ENCODE results near the gene CDK8.

The CDK8 gene

DNA sequence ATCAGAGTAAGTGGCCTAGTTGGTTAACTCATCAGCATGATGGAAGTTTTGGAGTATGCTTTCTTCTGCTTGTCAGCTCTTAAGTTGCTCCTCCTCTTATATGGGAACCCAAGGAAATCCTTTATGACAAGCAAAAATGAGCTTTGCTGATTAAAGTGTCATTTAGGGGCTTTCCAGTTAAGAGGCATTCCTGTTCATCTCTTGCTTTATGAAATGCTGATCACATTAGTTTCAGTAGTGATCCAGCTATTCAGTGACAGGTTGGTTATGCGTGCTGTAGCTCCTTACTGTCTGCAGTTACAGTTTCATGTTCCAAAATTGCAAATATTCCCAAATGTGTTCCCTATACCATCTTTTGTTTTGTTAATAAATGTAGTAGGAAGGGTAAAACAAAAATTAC, 146.6 kb downstream of the CDK8 start:
- DNase-seq, result no peak

DNA sequence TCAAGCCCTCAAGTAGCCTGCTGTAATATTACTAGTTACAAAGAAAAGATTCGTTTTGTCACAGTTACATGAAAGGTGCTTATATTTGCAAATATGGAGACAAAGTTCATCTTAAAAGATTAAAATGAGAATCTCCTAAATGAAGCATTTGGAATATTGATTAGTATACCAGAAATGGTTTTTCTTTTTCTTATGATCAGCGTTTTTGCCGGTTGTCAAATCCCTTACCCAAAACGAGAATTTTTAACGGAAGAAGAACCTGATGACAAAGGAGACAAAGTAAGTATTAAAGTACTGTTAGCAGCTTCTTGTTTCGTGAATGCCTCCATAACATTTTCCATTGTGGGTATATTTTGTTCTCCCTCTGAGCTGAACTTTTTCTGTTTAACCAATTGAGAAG, 147.1 kb downstream of the CDK8 start:
- no peak for DNase-seq

DNA sequence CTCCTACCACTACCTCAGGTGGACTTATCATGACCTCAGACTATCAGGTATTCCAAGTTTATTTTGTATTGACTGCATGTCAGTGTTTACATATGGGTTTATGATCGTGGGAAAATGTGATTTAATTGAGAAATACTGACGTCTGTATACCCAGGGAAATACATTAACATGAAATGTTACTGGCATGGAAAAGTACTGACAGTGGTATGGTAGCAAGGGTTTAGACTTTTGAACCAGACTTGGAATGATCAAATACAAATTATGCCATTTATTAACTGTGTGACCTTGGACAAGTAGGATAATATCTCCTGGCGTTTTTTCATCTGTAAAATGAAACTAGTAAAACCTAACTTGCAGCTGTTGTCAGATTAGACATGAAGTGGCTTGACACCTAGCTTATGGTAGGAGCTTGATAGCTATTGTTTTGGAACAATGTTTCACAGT, 147.7 kb downstream of the CDK8 start:
- DNase-seq, result no peak

GRCh38 chr13:26406791-26407190, 152.9 kb downstream of the CDK8 start:
- no peak for DNase-seq

GRCh38 chr13:26411206-26411605, 157.3 kb downstream of the CDK8 start:
- no peak for DNase-seq

- no peak for DNase-seq
Measured at GRCh38 chr13:26412263-26412662, 158.3 kb downstream of the CDK8 start.

DNA sequence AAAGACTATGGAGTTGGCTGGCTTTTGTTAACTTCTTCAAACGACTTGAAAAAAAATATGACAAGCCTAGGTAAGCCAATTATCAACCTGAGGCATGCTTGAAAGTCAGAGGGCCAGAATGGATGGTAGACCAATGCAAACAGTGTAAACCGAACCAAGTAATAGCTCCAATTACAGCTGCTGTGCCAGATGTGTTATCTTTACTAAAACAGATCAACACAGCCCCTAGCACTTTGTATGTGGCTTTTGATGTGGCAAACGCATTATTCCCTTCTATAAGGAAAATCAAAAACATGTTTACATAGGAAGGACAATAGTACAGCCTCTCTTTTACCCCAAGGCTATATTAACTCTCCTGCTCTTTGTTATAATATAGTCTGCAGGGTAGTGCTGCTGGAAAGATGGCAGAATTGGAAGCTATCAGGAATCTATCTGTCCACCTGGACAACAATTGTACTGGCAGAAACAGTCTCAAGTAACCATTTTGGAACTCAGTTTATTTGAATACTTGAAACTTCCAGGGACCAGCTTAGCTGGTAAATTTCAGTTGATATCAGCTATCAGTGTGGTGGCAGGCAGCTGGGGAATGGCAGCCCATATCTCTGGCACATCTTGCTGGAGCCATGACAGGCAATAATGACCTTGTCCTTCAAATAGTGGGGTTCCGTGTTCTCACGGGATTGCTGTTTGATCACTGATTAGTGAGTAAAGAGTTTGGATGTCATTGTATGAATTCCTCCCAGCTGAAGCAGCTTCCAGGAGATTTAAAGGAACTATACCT, 159.2 kb downstream of the CDK8 start:
- DNase-seq, result no peak

DNA sequence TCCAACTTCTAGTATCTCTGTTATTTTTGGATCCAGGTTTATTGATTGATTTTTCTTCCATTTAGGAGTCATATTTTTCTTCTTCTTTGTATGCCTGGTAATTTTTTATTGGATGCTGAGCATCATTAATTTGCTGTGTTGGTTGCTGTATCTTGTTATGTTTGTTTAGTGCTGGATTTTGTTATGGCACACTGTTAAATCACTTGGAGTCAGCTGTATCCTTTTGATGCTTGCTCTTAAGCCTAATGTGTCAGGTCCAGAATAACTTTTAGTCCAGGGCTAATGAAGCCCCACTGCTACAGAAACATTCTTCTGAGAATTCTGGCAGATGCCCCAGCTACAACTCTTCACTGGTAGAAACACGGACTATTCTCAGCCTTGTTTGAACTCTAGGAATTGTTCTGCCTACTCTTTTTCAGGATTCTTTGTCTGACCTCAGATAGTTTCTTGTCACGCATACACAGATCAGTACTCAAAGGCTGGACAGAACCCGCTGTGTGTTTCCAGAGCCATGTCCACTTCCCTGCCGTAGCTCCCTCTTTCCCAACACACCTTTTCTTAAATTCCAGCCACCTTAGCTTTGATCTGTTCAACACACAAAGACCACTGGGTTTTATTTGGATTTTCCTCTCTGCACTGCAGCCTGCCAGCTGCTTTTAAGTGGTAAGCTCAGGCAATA, 166.5 kb downstream of the CDK8 start:
- no peak for DNase-seq

DNA sequence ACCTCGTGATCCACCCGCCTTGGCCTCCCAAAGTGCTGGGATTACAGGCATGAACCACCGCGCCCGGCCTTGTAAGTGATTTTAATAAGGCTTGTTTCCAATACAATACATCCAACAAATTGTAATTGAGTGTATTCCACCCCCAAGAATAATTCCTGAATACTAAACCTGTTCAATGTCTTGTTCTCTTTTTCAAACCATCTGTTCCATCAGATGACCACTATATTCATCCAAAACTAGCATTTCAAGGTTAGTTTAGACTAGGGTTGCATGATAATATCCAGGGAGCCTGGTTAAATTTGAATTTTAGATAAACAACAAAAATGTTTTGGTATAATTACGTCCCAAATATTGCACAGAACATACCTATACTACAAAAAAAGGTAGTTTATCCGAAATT, 168.1 kb downstream of the CDK8 start:
- no peak for DNase-seq

GRCh38 chr13:26423629-26424028, 169.7 kb downstream of the CDK8 start:
- DNase-seq, result no peak

GRCh38 chr13:26424181-26424580, 170.3 kb downstream of the CDK8 start:
- no peak for DNase-seq

DNA sequence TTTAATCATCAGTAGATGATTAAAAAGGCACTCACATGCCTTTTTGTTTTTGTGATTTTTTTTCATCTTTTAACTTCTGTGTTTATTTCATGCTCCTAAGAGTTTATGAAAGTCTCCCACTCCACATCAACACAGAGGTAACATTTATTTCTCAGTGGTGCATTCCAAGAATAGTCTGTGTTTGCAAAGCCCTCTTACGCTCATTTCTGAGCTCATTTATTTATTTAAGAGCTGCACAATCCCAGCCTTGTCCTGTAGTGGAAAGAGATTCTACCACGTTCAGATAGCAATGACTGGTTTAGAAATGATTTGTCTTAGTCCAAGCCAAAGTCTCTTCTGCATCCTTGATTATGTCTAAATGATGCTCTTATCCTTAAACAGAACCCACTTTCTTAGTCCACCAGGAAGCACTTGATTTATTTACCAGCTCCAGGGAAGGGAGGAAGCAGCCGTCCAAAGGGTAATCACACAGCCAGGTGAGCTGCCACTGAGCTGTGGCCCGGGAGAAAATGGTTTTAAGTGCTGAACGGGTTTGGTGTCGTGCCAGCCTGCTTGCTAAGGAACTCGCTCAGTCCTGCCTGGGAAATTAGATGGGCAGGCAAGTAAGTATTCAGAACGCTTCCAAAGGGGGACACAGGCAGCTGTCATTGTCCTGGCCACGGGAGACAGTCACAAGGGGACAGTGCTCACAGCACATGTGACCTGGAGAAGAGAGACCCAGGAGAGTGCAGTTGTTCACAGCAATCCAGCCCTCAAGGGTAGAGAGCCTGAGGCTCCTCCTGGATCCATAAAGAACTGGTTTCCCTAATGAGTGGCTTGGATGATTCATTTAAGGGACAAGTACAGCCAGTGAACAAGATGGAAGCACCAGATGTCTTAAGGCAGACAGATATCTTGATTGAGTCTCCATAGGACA, 171.8 kb downstream of the CDK8 start:
- DNase-seq, result no peak

DNA sequence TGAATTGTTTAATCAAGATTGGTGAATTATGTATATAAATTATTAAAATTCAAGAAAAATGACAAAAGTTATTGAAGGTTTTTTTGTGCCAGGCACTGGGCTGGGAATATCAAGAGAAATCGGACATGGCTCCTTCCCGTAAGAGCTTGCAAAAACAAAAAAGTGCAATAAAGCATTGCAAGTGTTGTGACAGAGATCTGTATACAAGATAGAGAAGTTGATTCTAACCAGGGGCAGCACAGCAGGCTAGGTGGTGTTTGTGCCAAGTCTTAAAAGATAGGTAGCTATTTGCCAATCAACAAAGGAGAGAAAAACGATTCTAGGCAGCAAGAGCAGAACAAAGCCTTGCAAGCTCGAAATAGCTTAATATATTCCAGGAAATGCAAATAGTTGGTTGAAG, 179.8 kb downstream of the CDK8 start:
- no peak for DNase-seq

GRCh38 chr13:26435171-26435570, 181.2 kb downstream of the CDK8 start:
- DNase-seq, result no peak

- no peak for DNase-seq
Measured at GRCh38 chr13:26435646-26436045, 181.7 kb downstream of the CDK8 start.

DNA sequence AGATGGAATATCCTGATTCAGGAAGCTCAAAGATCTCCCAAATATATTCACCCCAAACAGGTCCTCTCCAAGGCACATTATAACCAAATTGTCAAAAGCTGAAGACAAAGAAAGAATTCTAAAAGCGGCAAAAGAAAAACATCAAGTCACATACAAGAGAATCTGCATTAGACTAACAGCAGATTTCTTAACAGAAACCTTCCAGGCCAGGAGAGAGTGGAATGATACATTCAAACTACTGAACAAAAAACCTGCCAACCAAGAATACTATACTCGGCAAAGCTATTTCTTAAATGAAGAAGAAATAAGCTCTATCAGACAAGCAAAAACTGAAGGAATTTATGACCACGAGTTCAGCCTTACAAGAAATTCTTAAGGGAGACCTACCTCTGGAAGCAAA, 183.0 kb downstream of the CDK8 start:
- DNase-seq, result no peak

DNA sequence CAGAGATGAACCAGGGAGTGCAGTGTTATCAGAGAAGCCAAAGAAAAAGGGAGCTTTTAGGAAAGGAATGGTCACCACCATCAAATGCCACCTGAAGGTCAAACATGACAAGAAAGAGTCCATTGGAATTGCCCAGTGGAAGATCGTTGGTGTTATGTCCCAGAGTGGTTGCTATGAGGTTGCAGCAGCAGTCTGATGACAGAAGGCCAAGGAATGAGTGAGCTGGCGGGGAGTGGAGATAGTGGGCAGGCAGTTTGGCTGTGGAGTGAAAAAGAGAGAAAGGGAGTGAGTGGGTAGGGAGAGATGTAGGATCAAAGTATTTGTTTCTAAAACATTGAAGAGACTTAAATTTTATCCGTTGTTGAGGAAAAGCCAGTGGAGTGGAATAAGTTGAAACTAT, 186.2 kb downstream of the CDK8 start:
- no peak for DNase-seq

GRCh38 chr13:26441476-26441875, 187.5 kb downstream of the CDK8 start:
- DNase-seq, result no peak

DNA sequence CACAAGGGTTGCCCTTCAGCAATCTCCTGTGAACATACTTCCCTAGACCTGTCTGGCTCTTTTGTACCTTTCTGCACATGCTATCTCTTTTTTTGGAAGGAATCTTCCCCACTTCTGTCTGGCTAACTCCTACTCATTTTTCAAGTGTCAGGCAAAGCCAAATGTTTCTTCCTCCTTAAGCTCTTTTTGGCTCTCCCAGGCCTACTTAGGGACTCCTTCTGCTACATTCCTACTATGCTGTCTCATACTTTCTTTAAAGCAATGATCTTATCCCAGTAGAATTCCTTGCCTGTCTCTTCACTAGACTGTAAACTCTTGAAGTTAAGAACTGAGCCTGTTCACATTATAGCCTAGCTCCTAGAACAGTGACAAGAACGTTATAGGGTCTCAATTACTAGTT, 188.6 kb downstream of the CDK8 start:
- DNase-seq, result no peak

DNA sequence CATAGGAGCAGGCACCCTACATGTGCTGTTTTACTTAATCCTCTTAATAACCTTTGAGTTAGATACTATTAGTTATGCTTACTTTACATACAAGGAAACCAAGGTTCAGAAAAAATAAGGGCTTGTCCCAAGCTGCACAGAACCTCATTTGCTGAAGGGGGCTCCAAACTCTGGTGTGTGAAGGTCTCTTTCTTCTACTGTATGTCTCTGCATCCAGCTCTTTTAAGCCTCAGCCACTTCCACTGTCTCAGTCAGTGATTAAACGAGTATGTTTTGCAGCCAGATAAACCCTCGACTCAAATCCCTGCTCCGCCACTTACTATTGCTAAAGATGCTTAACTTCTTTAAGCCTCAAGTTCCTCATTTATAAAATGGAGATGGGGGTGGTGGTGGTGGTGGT, 191.2 kb downstream of the CDK8 start:
- DNase-seq, result no peak

GRCh38 chr13:26446751-26447150, 192.8 kb downstream of the CDK8 start:
- DNase-seq, result no peak

- DNase-seq, result no peak
Measured at GRCh38 chr13:26448032-26448431, 194.1 kb downstream of the CDK8 start.

GRCh38 chr13:26449063-26449848, 195.3 kb downstream of the CDK8 start:
- DNase-seq, result no peak
